MM.1S (cell line): ENCODE measurements around the gene DMGDH.

Source experiments
- CTCF ChIP-seq: fragments of 300-600 bp; sonication (generic); IDR thresholded peaks from 2 replicates; pipeline ENCODE4 v1.5.1; 2016; ENCODE audit warnings: antibody characterized with exemption, low read length, mixed read lengths
- EZH2 ChIP-seq: fragments of 300-600 bp; sonication (generic); optimal IDR thresholded peaks from 2 replicates; pipeline ENCODE3; 2017; ENCODE audit warnings: low read depth, mild to moderate bottlenecking, antibody characterized with exemption, low read length, mixed read lengths

DNA sequence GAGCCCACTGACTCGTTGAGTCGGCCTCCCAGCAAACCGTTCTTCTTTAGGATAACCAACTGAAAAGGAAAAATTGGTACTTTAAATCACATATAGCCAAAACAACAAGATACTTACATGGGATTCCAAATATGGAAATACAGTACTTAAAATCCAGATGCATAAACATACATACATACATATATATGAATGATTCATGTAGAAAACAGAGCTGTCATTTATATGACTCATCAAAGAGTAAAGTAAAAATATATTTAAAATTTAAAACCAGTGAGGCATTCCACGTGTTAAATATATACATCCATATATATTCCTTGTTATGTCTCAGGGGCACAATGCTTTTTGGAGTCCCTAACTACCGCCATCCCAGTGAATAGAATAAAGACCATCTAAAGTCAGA, 36.7 kb downstream of the DMGDH start:
- TF ChIP-seq EZH2 = no peak
- no peak for TF ChIP-seq CTCF
